Measurements from ENCODE around the gene ZBTB7C.
A peak's percentile ranks its signal among the peaks of the same experiment; 100 is the strongest.

Gene ZBTB7C

DNA sequence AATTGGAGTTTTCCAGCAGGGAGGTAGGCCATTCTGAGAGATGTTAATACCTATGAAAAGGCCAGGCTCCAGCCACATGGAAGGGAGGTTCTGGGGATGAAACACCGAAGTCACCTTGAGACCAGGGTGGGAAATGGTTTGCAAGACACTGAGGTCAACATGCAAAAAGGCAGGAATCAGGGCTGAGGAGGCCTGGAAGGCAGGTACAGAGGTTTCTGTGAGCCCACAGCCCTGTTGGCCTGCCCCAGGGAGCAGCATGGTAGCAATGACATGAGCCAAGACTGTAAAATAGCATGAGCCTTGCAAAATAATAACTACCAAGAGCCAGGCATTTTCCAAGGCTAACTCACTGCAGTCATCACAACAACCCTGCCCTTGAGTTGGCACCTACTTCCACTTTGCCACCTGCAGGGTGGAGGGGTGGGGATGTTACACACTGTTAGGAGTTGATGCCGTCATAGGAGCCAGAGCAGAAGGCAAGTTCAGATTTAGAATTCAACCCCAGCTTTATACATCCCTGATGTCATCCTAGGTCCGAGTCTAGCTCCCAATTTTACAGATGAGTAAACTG is 61.3 kb downstream of the ZBTB7C start:
- no peak overlapping the region for H3K4me3 ChIP-seq (ENCODE audit: low read length)
- no peak for TF ChIP-seq CTCF (IDR thresholded peaks at IDR 0.05; ENCODE audit: insufficient read depth, low read depth, low read length, missing control alignments)
- DNase-seq (ENCODE audit: low read depth) = no peak

DNA sequence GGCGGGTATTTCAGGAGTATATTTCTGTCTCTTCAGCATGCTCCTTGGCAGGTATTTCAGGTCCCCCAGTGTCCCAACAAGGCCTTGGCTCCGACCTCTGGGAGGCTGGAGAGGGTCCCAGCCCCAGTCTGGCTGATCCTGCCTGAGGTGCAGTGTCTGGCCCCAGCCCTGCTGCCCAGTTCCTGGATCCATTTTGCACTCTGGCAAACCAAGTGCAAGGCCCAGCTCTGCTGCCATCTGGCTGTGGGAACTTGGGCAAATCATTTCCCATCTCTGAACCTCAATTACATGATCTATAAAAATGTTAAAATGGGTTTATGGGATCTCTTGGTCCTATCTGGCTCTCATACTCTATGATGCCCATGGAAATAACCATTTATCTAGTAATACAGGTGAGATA is 63.6 kb downstream of the ZBTB7C start:
- TF ChIP-seq CTCF (IDR thresholded peaks at IDR 0.05; ENCODE audit: insufficient read depth, low read depth, low read length, missing control alignments) = peak; percentile 68
- no peak overlapping the region for H3K4me3 ChIP-seq (ENCODE audit: low read length)
- peak; percentile 48 for DNase-seq (ENCODE audit: low read depth)

DNA sequence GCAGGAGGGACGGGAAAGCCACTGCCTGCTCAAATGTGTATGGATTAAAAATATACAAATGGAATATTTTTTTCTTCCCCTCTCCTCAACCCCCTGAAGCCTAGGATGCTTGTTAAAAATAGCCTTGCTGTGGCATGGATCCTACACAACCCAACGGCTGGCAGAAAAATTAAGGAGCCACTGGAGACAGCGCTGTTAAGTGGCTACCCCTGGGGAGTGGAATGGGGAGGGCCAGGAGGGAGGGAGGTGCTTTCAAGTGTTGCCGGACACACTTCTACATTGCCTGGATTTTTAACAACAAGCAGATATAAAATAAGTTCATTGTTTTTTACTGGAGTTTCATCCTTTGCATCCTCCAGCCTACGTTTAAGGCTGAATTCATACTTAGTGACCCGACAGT is 66.6 kb downstream of the ZBTB7C start:
- H3K4me3 ChIP-seq (ENCODE audit: low read length) = no peak overlapping the region
- DNase-seq (ENCODE audit: low read depth) = no peak
- no peak for TF ChIP-seq CTCF (IDR thresholded peaks at IDR 0.05; ENCODE audit: insufficient read depth, low read depth, low read length, missing control alignments)

DNA sequence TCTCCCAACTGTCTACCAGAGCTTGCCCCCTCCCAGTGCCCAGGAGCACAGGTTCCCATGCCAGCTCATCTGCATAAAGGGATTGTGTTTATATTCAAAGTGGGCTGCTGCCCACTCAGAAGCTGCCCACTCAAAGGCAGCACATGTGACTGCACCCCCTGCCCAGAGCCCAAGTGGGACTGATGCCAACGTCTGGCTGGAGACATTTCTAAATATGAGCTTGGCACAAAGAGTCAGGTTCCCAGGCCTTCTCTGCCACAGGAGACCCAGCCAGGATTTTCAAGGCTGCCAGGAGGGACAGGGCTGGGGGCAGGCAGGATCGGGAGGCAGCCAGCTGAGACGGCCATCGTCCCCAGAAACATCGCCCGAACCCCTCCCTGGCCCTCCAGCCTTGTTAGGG is 67.1 kb downstream of the ZBTB7C start:
- no peak for DNase-seq (ENCODE audit: low read depth)
- no peak overlapping the region for H3K4me3 ChIP-seq (ENCODE audit: low read length)
- TF ChIP-seq CTCF (IDR thresholded peaks at IDR 0.05; ENCODE audit: insufficient read depth, low read depth, low read length, missing control alignments) = no peak

- peak; percentile 24 for TF ChIP-seq CTCF (IDR thresholded peaks at IDR 0.05; ENCODE audit: insufficient read depth, low read depth, low read length, missing control alignments)
- no peak for DNase-seq (ENCODE audit: low read depth)
Measured at GRCh38 chr18:48340560-48340959, 68.6 kb downstream of the ZBTB7C start.

DNA sequence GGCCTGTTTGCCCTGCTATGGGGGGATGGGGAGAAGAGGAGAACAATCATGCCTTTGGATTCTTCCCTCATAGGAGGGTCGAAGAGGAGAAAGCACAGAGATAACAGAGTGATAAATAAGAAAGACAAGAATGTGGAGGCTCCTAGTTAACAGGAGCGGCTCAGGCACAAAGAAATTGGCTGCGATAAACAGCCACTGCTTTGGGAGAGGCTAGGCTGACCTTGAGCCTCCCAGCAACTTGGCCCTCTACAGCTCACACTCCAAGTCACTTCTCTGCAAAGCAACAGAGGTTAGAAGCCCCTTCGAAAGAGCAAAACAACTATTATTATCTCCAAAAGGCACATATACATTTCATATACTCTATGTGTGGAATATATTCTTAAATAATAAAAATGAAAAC is 69.5 kb downstream of the ZBTB7C start:
- TF ChIP-seq CTCF (IDR thresholded peaks at IDR 0.05; ENCODE audit: insufficient read depth, low read depth, low read length, missing control alignments) = no peak
- no peak overlapping the region for H3K4me3 ChIP-seq (ENCODE audit: low read length)
- no peak for DNase-seq (ENCODE audit: low read depth)

More at GRCh38 chr18:48340560-48340959, 68.6 kb downstream of the ZBTB7C start:
- no peak overlapping the region for H3K4me3 ChIP-seq (ENCODE audit: low read length)

DNA sequence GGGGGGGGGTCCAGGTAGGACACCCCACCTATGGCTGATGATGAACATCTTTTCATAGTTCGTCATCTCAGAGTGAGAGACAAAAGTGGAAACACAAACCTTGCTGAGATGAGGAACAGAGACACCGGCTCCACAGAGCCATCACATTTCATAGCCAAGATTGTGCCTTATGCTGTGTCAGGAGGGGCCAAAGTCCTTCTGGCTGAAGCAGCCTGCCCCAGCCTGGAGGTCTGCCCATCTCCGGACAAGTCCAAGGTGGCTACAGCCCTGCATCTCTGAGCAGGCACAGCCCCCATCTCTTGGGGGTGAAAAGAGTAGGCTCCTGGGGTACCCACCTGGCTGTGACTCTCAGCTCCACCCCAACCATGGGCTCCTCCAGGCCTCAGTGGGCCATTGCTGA is 70.3 kb downstream of the ZBTB7C start:
- H3K4me3 ChIP-seq (ENCODE audit: low read length) = no peak overlapping the region
- DNase-seq (ENCODE audit: low read depth) = no peak
- no peak for TF ChIP-seq CTCF (IDR thresholded peaks at IDR 0.05; ENCODE audit: insufficient read depth, low read depth, low read length, missing control alignments)
